ENCODE data around the gene TROAP.

Gene TROAP

DNA sequence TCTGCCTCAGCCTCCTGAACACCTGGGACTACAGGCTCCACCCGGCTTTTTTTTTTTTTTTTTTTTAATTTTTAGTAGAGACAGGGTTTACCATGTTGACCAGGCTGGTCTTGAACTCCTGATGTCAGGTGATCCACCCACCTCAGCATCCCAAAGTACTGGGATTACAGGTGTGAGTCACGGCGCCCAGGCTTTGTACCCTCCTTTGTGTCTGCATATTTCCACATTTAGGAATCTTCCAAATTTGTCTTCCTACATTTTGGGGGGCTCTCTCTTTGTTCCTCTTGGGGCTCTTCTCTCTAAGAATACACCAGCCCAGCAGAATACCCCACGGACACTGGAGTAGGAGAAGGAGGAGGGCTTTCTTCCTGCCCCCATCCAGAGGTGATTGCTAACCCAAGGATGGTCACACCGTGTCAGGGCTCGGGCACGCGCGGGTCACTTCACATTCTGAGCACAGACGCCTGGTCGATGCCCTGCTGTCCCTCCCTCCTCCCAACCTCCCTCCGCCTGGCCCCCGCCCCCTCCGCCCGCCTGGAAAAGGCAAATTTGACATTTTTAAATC, 21.5 kb downstream of the TROAP start:
- ATAC-seq: no peak

GRCh38 chr12:49345051-49345824, 22.2 kb downstream of the TROAP start:
- ATAC-seq: no peak

DNA sequence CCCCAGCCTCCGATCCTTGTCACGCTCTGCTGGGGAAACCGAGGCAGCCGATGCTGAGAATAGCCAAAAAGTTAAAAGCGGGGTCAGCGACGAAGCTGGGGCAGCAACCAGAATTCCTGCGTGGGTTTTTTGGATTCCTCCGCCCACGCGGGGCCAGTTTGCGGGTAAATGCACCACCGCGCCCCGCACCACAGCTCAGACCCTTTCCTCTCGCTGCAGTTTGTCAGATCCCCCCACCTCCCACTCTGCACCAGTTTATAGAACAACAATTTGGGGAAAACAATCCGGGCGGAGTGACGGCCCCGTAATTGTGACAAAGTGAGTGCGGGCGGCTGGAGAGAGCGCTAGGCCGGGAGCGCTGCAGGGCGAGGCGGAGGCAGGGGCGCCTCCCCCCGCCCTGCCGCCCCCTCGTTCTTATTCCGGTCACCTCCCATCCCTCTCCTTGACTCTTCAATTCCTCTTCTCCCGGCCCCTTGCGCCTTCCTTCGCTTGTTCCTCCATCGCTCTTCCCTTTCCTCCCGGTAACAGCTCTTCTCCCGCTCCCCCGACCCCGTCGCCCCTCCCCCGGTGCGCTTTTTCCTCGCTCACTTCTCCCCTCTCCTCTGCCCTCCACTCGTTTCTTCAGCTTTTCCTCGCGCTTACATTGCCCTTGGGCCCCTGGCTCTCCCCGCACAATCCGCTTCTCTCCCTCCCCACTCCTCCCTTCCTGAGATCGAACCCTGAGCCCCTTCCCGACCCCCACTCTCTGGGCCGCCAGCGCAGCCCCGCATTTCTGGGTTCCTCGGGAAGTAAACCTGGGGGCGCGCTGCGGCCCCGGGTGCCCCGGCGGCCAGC, 23.0 kb downstream of the TROAP start:
- no peak for ATAC-seq

DNA sequence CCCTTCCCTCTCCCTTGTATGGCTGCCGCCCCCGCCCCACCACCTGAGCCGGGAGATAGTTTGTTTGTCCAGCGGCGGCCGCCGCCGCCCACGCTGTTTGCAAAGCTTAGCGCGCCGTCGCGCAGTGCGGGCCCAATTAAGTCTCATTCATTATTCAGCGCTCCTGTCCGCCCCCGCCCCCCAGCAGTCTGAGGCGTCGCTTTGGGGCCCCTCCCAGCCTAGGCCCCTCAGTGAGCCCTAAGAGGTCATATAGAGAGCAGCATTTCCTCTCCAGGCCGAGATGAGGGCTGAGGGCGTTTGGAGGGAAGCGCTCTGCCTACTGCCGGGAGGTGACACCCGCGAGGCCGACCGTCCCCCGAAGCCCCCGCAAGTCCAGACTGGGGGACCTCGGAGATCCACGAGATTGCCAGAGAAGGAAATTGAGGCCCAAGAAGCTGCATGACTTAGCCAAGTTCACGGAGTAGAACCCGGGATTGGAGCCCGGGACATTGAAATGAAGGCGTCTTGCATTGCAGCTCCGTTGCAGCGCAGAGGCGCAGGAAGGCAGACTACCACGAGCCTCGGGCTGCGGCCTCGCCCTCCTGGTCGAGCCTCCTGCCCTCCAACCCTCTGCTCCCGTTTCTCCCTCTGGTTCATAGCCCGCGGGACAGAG, 23.7 kb downstream of the TROAP start, which contains the start of gene DNAJC22:
Gene DNAJC22, plus strand, starts transcription at position 230 of the 652 bp plus-strand sequence. CDS start 1,985 bp downstream, outside the sequence.
- ATAC-seq: no peak

DNA sequence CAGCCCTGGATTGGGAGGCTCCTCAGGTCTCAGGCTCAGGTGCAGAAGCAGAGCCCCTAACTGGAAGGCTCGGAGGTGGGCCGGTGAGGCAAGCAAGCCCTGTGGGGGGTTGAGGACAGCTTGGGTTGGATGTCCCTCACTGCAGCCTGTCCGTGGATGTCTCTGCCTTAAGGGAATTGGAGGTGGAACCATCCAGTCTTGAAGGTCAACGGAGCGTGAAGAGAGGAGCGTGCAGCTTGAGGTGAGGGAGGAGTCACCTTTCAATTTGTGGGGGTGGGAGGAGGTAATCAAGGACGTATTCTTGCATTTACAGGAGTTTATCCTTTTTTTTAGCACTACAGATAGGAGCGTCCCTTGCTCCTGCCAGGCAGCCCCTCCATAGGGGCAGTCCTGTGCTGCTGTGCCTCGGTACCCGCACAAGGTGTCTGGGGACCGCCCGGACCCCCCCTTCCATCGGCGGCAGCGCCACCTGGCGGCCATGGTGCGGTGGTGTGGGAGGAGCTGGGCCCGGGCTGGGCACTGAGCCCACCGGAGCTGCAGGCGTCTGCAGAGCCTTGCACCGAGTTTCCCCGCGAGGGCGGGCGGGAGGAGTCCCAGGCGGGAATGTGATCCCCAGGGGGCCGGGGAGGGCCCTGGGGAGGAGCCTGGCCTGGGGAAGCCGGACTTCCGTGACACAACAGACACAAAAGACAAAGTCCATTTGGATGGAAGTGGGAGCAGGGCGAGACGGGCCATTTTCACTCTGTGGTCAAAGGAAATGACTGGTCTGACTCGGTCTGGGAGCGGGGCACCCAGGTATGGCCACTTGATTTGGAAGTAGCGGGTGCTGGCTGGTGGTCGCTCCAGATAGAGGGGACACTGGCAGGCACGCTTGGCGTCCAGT, 24.5 kb downstream of the TROAP start:
- peak; percentile 69 for ATAC-seq

GRCh38 chr12:49348781-49349180, 25.7 kb downstream of the TROAP start:
- ATAC-seq: no peak

- ATAC-seq: no peak
Observed at GRCh38 chr12:49349266-49349665, 26.2 kb downstream of the TROAP start.

DNA sequence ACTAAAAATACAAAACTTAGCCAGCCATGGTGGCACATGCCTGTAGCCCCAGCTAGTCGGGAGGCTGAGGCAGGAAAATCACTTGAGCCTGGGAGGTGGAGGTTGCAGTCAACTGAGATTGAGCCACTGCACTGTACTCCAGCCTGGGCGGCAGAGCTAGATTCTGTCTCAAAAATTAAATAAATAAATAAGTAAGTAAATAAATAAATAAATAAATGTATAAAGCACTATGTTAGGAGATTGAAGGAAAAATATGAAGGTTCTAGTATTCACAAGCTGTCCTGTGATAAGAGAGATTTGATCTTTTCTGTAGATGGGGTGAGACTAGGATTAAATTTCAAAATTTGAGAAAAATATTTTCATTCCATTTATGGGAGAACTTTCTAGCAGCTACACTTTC, 29.3 kb downstream of the TROAP start:
- ATAC-seq: no peak

DNA sequence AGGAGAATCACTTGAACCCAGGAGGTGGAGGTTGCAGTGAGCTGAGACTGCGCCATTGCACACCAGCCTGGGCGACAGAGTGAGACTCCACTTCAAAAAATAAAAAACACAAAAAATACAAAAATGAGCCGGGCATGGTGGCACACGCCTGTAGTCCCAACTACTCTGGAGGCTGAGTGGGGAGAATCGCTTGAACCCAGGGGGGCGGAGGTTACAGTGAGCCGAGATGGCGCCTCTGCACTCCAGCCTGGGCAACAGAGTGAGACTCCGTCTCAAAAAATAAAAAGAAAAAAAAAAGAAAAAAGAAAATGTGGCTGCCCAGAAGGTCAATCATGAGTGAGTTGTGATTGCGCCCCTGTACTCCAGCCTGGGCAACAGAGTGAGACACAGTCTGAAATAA, 32.9 kb downstream of the TROAP start:
- no peak for ATAC-seq

DNA sequence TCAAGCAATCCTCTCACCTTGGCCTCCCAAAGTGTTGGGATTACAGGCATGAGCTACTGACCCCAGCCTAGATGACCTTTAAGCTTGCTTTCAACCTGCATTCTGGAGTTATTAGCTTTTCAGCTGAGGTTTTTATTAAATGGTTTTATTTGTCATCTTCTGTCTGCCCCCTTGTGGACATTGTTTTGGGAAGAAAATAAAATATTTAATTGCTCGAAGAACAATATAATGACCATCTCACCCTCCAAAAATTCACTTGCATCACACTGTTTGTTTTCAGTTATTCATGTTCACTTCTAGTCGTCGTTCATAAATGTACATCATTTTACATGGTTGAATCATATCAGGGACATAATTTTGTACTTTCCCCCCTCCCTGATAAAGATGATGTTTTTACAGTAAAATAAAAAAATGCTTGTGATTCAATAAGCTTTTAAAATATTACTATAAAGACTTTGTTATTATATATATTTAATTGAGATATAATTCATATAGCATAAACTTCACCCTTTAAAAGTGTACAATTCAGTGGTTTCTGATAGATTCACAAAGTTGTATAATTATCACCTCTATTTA, 34.1 kb downstream of the TROAP start:
- no peak for ATAC-seq

GRCh38 chr12:49358483-49359141, 35.6 kb downstream of the TROAP start:
- peak in 1 of 2 donors; percentile 83 for ATAC-seq

DNA sequence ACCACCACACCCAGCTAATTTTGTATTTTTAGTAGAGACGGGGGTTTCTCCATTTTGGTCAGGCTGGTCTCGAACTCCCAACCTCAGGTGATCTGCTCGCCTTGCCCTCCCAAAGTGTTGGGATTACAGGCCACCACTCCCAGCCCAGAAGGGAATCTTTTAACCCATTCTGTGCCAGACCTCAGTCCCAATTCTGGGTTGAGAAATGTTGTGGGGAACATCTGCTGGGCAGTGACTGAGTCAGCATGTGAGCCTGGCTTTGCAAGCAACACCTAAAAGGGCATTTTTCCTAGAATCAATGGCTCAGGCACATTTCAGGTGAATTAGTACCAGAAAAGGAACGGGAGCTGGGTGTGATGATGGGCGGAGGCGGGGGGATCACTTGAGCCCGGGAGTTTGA, 36.6 kb downstream of the TROAP start:
- no peak for ATAC-seq

DNA sequence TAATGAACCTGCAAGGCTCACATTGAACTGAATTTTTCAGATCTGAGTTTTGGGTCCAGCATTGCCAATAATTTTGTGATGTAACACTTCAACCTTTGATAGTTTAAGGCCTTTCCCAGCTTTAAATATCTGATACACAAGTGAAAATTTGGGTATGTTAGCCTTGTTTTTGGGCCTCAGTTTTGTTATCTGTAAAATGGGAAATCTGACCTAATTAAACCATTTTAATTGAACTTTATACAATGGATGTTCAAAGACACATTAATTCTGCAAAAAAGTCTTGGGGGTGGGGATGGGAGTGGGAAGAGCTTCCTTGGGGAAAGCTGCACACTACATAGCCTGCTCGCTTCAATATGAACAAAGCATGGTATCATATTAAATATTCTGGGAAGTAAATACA, 39.0 kb downstream of the TROAP start:
- no peak for ATAC-seq

DNA sequence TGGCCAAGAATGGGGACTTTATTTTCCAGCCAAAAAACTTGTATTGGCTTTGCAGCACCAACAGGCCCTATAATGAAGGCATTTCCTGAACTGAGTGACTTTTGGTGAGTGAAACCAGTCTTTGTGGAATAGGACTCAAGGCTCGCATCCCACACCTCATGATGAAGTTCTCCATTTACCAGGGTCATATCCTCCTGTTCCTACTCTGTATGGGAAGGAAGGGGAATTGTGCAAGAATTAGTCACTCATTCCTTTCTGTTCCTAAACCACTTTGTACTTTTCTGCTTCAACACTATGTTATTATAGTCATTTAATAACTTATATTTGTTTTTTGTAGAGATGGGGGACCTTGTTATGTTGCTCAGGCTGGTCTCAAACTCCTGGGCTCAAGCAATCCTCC, 41.9 kb downstream of the TROAP start:
- no peak for ATAC-seq

- no peak for ATAC-seq
Observed at GRCh38 chr12:49365542-49365941, 42.5 kb downstream of the TROAP start.

DNA sequence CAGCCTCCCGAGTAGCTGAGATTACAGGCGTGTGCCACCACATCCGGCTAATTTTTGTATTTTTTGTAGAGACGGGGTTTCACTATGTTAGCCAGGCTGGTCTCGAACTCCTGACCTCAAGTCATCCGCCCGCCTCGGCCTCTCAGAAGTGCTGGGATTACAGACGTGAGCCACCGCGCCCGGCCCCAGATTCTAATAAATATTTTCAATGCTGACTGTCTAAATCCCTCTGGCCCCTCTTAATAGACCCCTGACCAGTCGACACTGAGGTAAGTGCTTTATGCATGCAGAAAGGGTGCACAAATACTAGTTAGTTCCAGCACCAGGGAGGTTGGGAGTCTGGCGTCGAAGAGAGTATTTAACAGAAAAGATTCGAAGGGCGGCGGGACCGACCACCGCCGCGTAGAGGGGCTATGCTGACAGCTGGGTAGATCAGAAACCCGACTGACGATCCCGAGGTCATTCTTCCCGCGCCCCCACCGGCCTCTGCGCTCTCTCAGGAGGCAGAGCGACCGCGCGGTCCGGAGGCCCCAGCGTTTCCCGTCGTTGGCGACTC, 43.1 kb downstream of the TROAP start:
- ATAC-seq: peak; percentile 7 to 11

GRCh38 chr12:49366652-49367380, 43.8 kb downstream of the TROAP start:
- peak; percentile 83 to 86 for ATAC-seq

DNA sequence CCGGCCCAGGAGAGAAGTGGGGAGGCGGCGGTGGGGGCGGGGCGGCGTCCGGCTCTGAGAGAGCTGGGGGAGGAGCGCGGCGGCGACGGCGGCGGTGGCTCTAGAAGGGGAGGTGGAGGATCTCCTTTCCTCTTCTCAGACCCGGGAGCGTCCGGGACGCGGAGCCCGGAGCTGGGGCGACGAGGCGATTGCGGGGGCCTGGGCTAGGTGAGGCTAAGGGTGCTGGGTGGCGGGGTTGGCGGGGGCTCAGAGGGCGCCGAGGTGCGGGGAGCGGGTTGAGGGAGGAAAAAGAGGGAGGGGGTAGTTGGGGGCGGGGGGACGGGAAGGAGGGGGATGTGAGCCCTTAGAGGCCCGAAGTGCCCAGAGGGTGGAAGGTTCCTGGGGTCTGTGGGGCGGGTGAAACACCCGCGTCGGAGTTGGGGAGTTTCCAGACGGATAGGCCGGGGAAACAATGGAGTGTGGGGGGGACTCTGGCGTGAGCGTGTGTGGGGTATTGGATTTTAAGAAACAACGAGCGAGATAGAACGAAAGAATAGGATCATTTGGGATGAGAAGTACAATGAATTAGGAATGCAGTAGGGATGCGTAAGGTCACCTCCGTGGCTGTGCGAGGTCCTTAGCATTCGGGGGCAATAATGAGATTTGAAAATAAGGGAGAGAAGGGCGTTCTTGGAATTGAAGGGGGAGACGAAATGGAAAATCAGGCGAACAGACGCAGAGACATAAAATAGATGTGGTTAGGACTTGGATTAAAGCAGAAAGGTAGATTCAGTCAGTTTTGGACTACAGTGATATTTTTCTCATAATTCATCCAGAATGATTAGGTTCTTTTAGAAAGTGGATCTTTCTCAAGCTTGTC, 44.6 kb downstream of the TROAP start, which contains the start of gene SPATS2:
Gene SPATS2, plus strand, starts transcription at position 82 of the 859 bp plus-strand sequence. CDS start 93,551 bp downstream, outside the sequence.
- ATAC-seq: no peak

- no peak for ATAC-seq
Observed at GRCh38 chr12:49368240-49368600, 45.2 kb downstream of the TROAP start.
